ENCODE results near the gene HS1BP3.
A peak's percentile ranks its signal among the peaks of the same experiment; 100 is the strongest.

The HS1BP3 gene

DNA sequence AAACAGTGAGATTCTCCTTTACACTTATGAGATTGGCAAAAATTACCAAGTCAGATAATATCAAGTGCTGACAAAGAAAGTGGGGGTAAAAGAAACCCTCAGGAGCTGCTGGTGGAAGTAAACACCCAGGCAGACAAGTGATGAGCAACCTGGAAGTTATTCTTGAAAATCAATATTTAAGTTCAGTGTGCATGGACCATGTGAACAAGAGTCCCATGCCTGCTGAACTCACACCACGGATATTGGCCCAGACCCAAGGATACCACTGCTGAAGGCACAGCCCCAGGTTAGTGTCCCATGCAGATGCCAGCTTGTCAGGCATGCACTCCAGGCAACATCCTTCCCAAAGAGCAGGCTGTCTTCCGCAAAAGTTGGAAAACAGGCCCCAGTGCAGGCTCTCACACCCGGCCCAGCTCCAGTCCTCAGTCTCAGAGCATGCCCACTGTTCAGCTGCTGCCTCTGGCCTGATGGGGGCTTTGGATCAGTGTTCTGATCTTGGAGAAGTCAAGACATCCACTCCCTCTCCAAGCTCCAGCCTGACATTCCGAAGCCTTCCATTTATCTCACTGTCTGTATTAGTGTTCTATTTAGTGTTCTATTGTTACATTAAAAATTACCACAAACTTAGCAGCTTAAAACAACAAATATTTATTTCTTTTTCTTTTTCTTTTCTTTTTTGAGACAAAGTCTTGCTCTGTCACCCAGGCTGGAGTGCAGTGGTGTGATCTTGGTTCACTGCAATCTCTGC, 70.0 kb downstream of the HS1BP3 start:
- no peak for DNase-seq

DNA sequence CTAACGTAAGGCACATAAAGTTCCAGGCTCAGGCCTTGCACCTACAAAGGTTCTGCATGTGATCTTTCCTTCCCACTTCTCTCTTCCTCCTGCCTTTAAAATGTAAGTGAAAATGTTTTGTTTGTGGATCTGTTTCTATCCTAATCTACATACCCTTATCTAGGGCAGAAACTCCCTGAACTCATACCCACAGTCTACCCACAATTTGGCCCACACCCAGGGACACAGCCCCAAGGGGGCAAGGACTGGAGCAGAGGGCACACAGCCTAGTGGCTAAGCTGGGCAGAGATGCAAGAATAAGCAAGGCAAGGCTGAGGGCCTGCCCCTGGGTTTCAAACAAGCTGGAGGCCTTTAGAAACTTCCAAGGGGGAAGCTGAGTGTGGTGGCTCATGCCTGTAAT, 71.0 kb downstream of the HS1BP3 start:
- no peak for DNase-seq

DNA sequence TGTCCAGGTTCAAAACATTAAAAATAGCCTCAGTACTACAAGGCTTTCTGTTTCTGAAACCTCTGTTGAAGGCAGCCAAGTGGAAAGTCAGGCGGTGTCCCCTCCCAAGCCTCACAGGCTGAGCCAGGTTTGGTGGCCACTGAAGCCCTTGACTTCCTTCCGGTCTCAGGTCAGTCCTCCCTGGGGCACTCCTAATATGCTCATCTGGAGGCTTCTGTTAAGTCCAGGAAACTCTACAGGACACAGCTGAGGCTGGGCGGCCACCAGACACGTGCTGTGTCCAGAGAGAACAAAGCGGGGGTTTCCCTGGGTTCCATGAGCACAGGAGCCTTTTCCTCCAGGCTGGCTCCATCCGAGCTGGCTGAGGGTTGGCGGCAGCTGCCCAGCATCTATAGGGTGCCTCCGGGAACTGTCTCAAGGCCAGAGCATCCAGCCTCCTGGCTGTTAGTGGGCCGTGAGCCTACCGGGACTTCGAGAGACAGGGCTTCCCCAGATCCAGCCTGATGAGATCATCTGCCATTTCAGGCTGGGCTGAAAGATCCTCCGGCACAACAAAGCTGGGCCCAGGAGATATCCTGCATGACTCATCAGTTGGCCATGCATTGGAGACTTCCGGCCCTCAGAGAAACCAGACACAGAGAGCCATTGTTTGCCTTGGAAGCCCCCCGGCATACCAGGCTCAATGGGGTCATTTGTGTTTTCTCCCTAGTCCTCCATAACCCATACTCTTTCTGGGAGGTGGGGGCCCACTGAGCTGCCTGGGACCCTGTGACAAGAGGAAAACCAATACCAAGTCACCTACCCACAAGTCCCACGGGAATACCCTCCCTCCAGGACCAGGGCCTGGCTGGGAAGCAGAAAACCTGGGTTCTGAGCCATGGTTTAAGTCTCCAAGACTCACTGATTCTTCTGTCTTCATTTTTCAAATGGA, 71.7 kb downstream of the HS1BP3 start:
- DNase-seq: peak; percentile 38

DNA sequence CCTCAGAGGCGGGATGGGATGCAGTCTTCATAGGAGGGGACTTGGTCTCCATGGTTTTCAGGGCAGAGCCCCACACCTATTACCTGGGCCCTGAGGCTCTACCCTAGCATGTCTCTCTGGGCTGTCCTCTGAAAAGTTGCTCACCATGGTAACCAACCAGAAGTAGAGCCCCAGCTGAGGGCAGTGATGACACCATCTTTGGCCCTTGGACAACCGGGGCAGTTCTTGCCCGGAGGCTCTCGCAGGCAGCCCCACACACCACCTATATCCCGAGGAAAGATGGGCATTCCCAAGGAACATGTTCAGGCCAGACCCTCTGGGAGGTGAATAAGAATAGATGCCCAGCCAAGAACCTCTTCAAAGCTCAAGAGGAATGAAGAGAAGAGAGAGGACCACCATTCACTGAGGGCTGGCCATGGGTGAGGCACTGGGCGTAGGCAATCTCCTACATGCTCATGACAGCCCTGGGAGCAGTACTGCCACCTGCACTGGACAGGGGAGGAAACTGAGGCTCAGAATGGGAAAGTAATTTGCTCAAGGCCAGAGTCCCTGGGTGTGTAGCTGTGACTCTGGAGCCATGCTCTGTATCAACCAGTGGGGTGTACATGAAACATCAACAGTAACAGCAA, 72.5 kb downstream of the HS1BP3 start:
- DNase-seq: no peak

DNA sequence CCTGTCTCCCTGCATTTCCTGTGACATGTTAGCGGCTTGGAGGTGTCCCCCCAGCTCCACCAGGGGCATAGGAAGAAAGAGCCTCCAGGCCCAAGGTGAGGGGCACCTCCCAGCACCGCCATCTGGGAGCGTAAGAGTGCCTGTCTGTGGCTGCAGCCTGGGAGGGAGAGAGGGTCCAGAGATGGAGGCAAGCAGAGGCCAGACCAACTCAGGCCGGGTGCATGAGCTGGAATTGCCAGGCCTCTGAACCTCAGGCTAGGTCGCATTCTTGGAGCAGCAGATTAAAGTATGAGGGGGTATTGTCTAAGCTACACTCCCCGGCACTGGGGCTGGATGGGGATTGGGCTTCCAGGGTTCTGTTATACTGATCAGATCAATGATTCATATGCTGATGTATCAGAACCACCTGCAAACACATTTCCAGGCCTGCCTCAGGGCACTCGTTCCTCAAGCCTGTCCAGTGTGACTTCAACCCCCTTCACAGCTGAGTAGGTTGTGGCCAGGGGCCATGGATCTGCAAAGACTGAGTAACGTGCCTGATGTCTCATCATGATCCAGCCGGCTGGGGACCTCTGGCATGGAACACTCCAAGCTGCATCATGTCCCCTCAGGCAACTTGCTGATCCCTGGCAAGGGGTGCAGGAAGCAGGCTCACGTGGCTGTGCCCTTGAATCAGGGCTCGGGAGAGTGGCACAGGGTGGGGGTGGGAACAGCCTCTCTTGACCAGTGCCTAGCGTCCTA, 73.2 kb downstream of the HS1BP3 start:
- no peak for DNase-seq

DNA sequence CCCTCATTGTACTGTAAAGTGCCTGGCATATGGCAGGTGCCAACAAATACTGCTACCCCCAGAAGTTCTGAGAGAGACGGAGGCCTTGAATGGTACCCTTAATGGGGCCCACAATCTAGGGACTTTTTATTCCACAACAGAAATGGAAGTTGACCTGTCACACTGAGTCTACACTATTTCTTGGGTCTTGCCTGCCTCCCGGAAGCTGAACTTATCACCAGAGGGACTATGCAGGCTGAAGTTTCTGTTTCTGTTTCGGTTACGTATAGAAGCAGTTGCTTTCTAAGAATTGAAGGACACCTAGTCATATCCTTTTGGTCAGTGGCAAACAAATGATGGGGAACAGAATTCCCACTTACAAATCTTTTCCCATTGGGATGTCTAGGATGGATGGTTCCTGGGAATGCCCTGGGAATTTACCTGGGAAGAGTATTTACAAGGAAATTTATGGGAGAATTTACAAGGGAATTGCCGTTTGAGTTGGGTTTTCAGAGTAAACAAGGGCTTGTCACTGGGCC, 74.2 kb downstream of the HS1BP3 start:
- no peak for DNase-seq

DNA sequence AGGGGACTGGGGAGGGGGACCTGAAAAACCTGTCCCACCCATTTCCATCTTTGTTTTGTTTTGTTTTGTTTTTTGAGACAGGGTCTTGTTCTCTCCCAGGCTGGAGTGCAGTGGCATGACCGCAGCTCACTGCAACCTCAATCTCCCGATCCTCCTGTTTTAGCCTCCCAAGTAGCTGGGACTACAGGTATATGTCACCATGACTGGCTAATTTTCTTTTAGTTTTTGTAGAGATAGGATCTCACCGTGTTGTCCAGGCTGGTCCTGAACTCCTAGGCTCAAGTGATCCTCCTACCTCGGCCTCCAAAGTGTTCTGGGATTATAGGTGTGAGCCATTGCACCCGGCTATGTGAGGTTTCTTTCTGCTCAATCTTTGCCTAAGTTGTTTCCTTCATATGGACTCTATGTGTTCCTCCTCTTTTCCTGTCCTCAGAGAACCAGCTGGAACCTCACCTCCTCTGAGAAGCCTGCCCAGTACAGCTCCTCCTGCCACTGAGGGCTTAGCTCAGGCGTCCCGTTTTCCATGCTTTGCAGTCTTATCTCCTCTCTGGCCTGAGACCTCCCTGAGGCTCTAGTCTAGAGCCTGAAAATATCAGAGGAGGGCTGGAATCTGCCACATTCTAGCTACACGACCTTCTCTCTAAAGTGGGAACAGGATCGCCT, 74.8 kb downstream of the HS1BP3 start:
- no peak for DNase-seq

DNA sequence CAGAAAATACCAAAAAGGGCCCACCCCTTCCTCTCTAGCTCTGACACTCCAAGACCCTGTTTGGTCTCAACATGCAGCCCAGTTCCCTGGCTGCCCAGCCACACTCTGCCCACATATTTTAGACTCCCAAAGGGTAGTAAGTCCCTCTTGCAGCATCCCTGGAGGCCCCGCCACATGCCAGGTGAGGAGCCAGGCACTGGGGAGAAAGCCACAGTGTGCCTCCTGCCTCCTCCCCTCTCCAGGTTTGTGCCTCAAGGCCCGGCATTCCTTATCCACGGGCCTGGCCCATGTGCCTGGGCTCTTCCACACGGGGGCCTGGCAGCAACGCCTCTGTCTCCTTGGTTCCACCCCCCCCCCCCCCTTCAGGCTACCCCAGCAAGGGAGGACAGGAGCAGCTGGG, 75.5 kb downstream of the HS1BP3 start:
- no peak for DNase-seq

DNA sequence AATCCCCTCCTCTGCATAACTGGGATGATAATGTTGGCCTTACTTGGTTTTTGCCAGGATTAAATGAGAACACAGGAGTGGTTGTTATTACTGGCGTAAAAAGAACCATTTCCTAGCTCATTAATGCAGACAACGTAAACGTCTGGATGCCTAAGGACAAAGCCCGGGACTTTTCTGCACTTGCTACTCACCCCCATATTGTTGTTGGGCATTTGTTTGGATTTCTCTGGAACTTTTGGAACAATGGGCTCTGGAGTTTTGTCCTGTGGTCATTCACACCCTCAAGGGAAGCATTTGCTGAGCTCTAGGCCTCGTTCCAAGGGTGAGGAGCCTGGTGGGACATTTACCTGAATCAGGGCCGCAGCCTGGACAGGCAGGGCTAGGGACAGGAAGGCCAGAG, 76.0 kb downstream of the HS1BP3 start:
- no peak for DNase-seq

DNA sequence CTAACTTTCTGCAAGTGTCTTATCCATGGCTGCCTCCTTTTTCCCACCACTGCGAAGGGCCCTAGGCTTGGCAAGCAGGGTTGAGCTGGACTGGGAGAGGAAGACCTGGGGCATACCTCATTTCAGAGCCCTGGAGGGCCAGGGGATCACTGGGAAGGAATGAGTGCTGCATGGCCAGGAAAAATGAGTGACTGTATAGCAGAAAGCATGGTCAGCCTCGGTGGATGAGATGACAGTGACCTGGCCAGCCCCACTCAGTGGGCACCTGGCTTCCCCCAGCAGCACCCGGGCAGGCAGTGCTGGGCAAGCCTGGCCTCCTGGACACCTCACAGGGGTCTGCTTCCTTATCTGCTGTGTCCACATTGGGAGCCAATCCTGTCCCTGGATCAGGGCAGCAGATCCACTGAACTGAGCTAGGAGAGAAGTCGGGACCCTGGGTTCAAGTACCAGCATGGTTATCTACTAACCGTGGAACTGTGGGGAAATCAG, 76.4 kb downstream of the HS1BP3 start:
- no peak for DNase-seq

DNA sequence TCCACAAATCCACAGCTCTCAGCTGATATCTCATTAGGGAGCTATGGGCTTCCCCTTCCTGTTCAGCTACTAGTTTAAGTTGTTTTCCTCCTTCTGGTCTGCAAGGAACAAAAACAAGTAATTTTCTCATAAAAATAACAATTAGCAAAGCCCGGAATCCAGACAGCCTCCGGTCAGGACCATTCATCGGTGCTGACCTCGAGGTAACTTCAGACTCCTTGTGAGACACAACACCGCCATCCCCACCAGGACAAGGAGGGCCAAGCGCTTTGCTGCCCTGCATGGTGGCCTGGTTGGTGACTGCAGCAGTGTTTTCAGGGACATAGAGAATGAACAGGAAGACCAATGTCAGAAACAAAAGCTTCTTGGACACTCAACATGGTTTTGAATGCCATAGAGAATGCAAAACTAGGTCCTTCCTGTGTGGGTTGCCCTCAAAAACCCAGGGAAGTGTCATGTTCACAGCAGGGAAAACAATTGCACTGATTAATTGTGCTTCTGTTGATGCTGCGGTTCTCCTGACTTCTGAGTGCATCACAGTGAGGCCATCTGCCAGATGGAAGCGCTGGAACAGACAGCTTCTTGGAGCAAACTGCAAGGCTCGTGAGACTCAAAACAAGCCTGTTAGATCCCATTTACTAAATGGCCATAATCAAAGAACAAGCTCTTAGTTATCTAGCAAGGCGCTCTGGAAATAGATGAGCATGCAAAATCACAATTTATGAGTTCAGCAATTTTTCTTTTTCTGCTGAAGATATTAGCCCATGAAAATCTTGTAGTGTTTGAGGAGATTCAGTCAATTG, 77.1 kb downstream of the HS1BP3 start:
- DNase-seq: no peak

DNA sequence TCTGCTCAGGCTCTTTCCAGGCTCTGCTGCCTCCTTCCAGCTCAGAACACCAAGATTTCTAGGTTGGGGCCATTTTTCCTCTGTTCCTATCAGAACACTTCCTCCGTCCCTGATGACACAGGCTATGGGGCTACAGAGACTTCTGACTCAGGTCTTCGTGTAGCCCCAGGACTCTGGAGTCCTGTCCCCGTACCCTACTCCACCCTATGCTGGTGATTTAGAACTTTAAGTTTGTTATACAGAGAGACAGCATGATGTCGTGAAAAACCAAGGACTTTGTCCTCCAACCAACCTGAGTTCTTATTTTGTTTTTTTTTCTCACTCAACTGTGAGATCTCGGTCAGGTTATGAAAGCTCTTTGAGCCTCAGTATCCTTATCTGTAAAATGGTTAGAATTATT, 78.7 kb downstream of the HS1BP3 start:
- no peak for DNase-seq

DNA sequence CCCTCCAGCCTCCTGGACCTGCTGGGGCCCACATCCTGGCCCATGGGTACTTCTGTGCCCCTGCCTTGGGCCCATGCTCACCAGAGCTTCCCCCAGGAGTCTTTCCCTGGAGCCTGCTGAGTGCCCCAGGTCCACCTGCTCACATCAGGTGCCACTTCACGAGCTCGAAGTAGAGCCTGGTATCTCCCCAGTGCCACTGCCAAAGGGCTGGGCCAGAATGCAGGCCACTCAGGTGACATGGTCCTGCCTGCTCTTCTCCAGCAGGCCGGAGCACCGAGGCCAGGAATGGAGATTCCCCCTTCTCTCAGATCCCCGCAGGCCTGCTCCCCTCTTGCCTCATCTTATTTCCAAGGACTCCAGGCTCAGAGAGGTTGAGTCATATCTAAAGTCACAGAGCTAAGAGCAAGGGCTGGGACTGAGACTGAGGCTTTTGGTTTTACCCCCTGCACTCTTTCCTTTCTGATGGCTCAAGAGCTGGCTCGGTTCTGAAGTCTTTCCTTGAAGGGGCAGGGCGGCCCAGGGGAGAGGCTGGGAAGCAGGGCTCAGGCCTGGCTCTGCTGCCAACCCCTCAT, 79.2 kb downstream of the HS1BP3 start:
- DNase-seq: no peak

DNA sequence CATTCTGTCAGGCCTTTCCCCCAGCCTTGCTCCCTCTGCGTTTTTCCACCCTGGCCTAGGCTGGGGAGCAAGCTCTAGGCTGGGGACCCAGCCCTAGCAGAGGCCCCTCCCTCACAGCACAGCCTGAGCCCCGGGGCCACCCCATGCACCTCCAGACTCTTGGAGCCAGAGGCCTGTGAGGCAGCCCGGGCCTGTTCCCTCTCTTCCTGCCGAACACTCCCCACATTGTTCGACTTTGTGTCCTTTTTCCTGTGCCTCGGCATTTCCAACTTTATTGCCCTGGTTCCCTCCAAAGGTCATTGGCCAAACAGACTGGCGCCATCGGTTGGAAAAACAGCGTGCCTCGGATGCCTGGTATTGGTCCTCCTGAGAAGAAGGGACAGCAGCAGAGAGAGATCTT, 79.7 kb downstream of the HS1BP3 start:
- DNase-seq: no peak

DNA sequence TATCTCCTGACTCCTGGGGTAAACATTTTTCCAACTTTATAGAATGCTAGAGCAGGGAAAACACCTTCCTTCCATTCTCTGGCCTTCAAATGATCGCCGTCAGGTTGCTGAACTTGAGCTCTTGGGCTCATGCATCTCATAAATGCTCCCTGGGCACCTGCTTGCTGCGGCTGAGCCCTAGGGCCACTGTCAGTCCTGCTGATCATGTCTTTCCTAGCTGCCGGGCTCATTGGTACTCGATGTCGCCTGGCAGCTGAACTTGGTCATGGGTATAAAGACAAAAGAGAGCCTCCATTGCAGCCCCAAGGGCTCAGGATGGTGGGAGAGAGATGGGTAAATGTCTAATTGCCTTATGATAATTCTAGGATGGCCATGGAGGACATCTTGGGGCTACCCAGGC, 80.6 kb downstream of the HS1BP3 start:
- no peak for DNase-seq

DNA sequence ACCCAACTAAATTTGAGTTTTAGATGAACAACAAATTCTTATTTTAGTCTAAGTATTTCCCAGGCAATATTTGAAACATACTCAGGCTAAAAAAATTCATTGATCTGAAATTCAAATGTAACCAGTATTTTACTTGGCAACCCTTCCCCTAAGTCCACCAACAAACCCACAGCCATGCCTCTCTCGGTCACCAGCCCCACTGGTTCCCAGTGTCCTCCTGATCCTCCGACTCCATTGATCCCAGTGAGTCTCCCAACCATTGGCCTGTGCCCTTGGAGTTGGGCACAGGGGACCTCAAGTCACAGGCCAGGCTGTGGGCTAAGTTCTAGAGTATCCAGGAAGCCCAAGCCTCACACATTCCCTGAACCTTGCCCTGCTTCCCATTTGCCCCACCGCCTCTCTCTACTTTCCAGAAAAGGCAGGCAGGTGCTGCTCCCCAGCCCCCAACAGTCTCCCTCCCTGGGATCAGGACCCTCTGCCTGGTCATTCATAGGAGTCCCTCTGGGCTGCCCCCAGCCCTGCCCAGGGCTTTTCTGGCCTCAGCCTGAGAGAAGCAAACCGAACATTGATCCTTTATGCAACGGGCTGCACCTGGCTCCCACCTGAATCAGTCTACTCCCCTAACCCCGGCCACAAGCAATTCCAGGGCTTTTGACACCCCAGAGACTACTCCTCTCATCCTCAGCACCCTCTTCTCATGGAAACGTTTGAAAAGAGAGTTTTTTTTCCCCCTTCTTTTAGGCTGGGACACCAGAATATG, 81.3 kb downstream of the HS1BP3 start:
- DNase-seq: no peak

DNA sequence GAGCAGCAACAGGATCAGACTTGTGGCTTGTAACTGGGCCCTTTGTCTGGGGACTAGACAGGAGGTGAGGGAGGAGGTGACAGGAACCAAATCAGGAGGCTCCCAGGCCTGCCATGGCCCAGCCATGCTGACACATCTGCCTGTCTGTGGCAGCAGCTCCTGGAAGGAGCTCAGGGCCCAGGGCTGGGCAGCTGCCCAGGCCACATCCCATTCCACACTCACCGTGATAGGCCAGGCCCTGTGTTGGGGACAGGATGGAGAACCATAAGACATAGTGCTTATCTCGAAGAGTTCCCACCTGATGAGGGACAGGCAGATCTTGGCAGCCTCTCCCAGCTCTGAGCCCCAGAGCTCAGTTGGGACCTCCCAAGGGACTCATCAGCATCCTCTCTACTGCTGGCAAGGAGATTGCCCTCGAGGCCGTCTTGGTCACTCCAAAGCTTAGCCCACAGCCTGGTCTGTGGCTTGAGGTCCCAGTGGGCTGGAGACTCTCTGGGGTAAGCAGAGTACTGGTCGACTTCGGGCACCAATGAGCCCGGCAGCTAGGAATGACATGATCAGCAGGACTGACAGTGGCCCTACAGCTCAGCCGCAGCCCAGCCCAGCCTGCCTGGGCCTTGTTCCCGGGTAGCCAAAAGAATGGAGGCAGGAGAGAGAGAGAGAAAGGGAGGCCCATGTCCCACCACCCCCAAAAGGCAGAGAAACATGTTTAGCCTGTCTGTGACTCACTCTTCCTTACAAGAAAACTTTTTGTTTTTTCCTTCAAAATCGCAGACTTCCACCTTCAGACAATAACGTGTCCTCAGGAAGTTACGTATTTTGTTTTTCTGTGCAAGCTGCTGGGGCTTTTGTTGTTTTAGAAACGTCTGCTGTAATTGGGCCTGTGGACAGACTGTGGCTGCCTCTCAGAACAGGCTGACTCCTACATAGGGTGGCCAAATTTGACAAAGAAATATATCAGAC, 82.1 kb downstream of the HS1BP3 start:
- no peak for DNase-seq

DNA sequence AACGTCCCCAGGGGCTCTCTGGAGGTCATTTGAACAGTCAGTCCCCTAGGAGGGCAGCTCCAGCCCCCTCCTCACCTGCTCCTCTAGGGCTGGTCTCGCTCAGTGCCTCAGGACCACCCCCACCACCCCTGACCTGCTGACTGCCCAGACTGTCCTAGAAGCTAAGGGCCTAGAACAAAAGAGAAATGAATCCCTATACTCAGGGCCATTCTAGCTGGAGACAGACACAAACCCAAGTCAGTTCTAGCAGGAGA, 83.0 kb downstream of the HS1BP3 start:
- no peak for DNase-seq
